Breast epithelium (tissue), 4 donors: ENCODE data around the gene PPP1R26. TPM values are rescaled to one million over a fixed set of nuclear protein-coding genes. Genes with fewer than 3 reads are reported as not detected.

Experiments
- DNase-seq, 2 donors: peaks; one replicate each; pipeline ENCODE4 v3.0.0-alpha.2; 2019; ENCODE audit warnings: low spot score in 2 of 2
- H3K27ac ChIP-seq, 2 donors: fragments of 200-600 bp; sonication (generic) in 1 of 2; one replicate each; pipeline ENCODE4 v1.5.1; 2016 to 2019; ENCODE audit warnings: mild to moderate bottlenecking in 1 of 2
- H3K27me3 ChIP-seq, 2 donors: fragments of 200-600 bp; sonication (generic) in 1 of 2; one replicate each; pipeline versions ENCODE4 v1.5.1 to v1.6.0; 2017 to 2019; ENCODE audit warnings: control low read depth in 1 of 2, mild to moderate bottlenecking in 1 of 2
- H3K36me3 ChIP-seq: fragments of 200-600 bp; one replicate; pipeline ENCODE4 v1.5.1; 2019
- H3K4me1 ChIP-seq, 2 donors: fragments of 200-600 bp; sonication (generic); one replicate each; pipeline ENCODE4 v1.5.1; 2016 to 2019; ENCODE audit warnings: control low read depth in 1 of 2
- H3K4me3 ChIP-seq, 3 donors: fragments of 200-600 bp; sonication (generic); 1 replicate in 2 of 3; 2 replicates in 1 of 3; pipeline ENCODE4 v1.5.1; 2016 to 2019; ENCODE audit warnings: mild to moderate bottlenecking in 3 of 3, moderate library complexity in 2 of 3
- H3K9me3 ChIP-seq, 2 donors: fragments of 200-600 bp; sonication (generic) in 1 of 2; one replicate each; pipeline ENCODE4 v1.5.1; 2016 to 2019; ENCODE audit warnings: control low read depth in 1 of 2
- POLR2A ChIP-seq: fragments of 450-650 bp; IDR thresholded peaks from one replicate; pipeline ENCODE4 v1.6.1; 2016; ENCODE audit warnings: antibody characterized with exemption, mild to moderate bottlenecking, moderate library complexity
- POLR2AphosphoS5 ChIP-seq, 3 donors: sonication (generic); formaldehyde crosslinking; IDR thresholded peaks; one replicate each; pipeline ENCODE4 v1.6.1; 2017; ENCODE audit warnings: antibody characterized with exemption in 3 of 3
- intact Hi-C: fragments of 100-400 bp; cut with DNase I; formaldehyde crosslinking; loops from one replicate; pipeline ENCODE4 v1.15.1; 2023; ENCODE audit warnings: low total_unique reads
- total RNA-seq, 3 donors: library from RNA; depleted of rRNA; stranded (reverse); fragments of >200 nt; gene quantifications; one replicate each; pipeline ENCODE4 v1.1.0, GENCODE V29; 2016
- TF ChIP-seq, protein P1 (sequence below), 3 donors: fragments of 450-650 bp; IDR thresholded peaks; one replicate each; pipeline ENCODE4 v1.5.1; 2016 to 2017; ENCODE audit warnings: antibody characterized with exemption in 3 of 3, mild to moderate bottlenecking in 3 of 3, moderate library complexity in 3 of 3

Gene PPP1R26
- total RNA-seq, 3 donors from 2014 or later: 13.9 to 18.1 (median 15.1) TPM

DNA sequence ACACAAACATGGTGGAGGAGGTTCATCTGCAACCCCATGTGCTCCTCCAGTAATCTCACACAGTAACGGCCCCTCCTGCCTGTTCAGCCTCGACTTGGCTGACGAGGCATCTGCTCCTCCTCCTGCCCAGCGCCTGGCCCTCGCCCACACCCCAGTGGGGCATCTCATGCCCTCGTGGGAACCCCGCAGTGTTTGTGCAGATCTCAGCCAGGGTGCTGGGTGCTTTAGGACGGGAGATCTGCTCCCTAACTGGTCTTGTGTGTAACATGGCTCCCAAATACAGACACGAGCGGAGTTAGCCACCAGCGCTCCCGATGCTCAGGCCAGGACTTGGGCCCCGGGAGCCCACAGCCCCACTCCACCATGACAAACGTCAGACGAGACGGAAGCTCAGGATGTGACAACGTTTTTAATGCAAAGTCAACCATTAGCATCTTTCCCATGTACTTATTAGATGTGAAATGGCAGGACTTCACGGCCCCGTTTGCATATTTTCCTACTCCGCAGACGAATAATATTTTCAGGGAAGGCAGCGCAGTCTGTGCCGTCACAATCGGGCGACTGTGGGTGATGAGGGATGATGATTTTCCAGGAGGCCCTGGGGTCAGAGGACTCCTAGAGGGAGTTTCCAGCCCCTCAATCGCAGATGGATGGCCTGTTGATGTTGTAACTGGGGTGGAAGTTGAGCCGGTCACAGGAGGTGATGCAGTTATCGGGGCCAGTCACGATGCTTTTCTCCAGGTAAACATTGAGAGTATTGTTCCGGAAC lies 15.4 kb downstream of the PPP1R26 start:
- TF ChIP-seq POLR2AphosphoS5 (IDR thresholded peaks at IDR 0.05) (no peak), POLR2A (no peak)
- TF ChIP-seq, protein P1, sequence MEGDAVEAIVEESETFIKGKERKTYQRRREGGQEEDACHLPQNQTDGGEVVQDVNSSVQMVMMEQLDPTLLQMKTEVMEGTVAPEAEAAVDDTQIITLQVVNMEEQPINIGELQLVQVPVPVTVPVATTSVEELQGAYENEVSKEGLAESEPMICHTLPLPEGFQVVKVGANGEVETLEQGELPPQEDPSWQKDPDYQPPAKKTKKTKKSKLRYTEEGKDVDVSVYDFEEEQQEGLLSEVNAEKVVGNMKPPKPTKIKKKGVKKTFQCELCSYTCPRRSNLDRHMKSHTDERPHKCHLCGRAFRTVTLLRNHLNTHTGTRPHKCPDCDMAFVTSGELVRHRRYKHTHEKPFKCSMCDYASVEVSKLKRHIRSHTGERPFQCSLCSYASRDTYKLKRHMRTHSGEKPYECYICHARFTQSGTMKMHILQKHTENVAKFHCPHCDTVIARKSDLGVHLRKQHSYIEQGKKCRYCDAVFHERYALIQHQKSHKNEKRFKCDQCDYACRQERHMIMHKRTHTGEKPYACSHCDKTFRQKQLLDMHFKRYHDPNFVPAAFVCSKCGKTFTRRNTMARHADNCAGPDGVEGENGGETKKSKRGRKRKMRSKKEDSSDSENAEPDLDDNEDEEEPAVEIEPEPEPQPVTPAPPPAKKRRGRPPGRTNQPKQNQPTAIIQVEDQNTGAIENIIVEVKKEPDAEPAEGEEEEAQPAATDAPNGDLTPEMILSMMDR (IDR thresholded peaks at IDR 0.05): no peak
- H3K4me3 ChIP-seq: no peak overlapping the region
- H3K36me3 ChIP-seq: no peaks in the 10 kb centered on the region
- DNase-seq: no peak
- H3K4me1 ChIP-seq: peaks cover 0 to 4% of the 10 kb centered on the region in 2 donors
- H3K27ac ChIP-seq: no peak overlapping the region
- no peaks in the 10 kb centered on the region for H3K9me3 ChIP-seq
- intact Hi-C loops: no loop called here
- no peaks in the 10 kb centered on the region for H3K27me3 ChIP-seq

GRCh38 chr9:135498381-135499126 lies 19.0 kb downstream of the PPP1R26 start:
- H3K4me3 ChIP-seq: no peak overlapping the region
- DNase-seq: no peak
- no peaks in the 10 kb centered on the region for H3K36me3 ChIP-seq
- intact Hi-C loops: no loop called here
- H3K27ac ChIP-seq: peak overlapping the region in 1 of 2 donors; percentile 90
- H3K9me3 ChIP-seq: no peaks in the 10 kb centered on the region
- H3K4me1 ChIP-seq: peaks cover 6 to 11% of the 10 kb centered on the region in 2 donors
- H3K27me3 ChIP-seq: no peaks in the 10 kb centered on the region
- TF ChIP-seq POLR2A (no peak), POLR2AphosphoS5 (IDR thresholded peaks at IDR 0.05) (no peak)
- TF ChIP-seq, protein P1 (IDR thresholded peaks at IDR 0.05): no peak

- no peak for TF ChIP-seq POLR2A
- TF ChIP-seq POLR2AphosphoS5 (IDR thresholded peaks at IDR 0.05): peak in 1 of 3 donors; percentile 36
- intact Hi-C loops: no loop called here
- Histone ChIP-seq H3K9me3 (no peaks in the 10 kb centered on the region), H3K27ac (peak overlapping the region; percentile 74 to 90), H3K4me3 (peak overlapping the region; percentile 96 to 100 (median 98)), H3K27me3 (no peaks in the 10 kb centered on the region), H3K36me3 (no peaks in the 10 kb centered on the region), H3K4me1 (peaks cover 6 to 11% of the 10 kb centered on the region in 2 donors)
- peak; percentile 81 to 93 for DNase-seq
These were observed 19.9 kb downstream of the PPP1R26 start for GRCh38 chr9:135499326-135500070.

- TF ChIP-seq, protein P1 (IDR thresholded peaks at IDR 0.05): no peak
- TF ChIP-seq POLR2A (no peak), POLR2AphosphoS5 (IDR thresholded peaks at IDR 0.05) (no peak)
- intact Hi-C loops: no loop called here
- DNase-seq: no peak
- Histone ChIP-seq H3K4me1 (peaks cover 6 to 11% of the 10 kb centered on the region in 2 donors), H3K27me3 (no peaks in the 10 kb centered on the region), H3K36me3 (no peaks in the 10 kb centered on the region), H3K4me3 (peak overlapping the region; percentile 96 to 100 (median 98)), H3K27ac (peak overlapping the region; percentile 74 to 90), H3K9me3 (no peaks in the 10 kb centered on the region)
These were observed 20.5 kb downstream of the PPP1R26 start for GRCh38 chr9:135500071-135500524.

DNA sequence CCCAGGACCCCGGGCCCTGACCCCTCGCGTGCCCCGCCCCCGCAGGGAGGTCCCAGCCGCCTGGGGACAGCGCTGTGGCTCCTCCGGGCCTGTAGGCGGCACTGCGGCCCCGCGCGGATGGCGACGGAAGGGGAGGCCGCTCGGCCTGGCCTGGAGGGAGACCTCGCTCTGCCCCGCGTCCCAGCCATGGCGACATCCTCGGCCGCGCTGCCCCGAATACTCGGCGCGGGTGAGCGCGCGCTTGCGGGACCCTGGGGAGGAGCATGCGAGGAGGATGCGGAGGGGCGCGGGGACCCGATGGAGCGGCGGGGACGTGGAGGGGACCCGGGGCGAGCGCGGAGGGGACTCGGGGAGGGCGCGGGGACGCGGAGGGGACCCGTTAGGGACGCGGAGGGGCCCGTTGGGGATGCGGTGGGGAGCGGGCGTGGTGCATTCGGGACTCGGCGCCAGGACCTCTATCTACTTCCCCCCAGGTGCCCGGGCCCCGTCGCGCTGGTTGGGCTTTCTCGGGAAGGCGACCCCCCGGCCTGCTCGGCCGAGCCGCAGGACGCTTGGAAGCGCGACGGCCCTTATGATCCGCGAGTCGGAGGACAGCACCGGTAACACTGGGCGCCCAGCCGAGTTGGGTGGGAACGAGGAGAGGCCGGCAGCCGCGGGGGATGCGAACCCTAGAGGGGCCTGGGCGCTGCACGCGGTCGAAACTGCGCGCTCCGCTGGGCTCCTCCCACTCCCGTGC lies 21.1 kb downstream of the PPP1R26 start, which contains the start of gene MRPS2:
Gene MRPS2 (plus strand): TSS at position 158 of the 736 bp plus-strand sequence. CDS start 29 bp downstream, at position 187.
- Histone ChIP-seq H3K27me3 (no peaks in the 10 kb centered on the region), H3K4me3 (peak within 1 kb of the TSS; percentile 96 to 100 (median 98)), H3K4me1 (peaks cover 6 to 11% of the 10 kb centered on the region in 2 donors), H3K27ac (peak within 1 kb of the TSS; percentile 74 to 90), H3K36me3 (no peaks in the 10 kb centered on the region), H3K9me3 (no peaks in the 10 kb centered on the region)
- intact Hi-C loops: no loop called here
- TF ChIP-seq POLR2AphosphoS5 (IDR thresholded peaks at IDR 0.05) (peak in 2 of 3 donors; percentile 30 to 40), POLR2A (peak; percentile 17)
- TF ChIP-seq, protein P1 (IDR thresholded peaks at IDR 0.05): peak; percentile 37 to 77 (median 76)
- peak; percentile 69 to 85 for DNase-seq
